DND-41 (cell line): ENCODE measurements around the gene VARS1.
A peak's percentile ranks its signal among the peaks of the same experiment; 100 is the strongest.
"Not testable (repeated sequence)": the region's sequence is repeated elsewhere in the genome, so short reads cannot be mapped to it uniquely, and the experiment has no call there.

Experiments used
- ATAC-seq: fragments of 200-7000 bp; cut with Tn5 transposase; 3 replicates; pipeline ENCODE4 v1.9.1; 2021; ENCODE audit warnings: low read depth; ENCODE audit not compliant: insufficient read depth
- DNase-seq: peaks from one replicate; pipeline ENCODE4 v3.0.0-alpha.2; 2020
- H2AFZ ChIP-seq: 2 replicates; pipeline ENCODE4 v1.6.0; 2012; ENCODE audit warnings: low read depth, low read length
- H3K27ac ChIP-seq: 2 replicates; pipeline ENCODE4 v1.5.1; 2012; ENCODE audit warnings: low read length, inconsistent platforms
- H3K27me3 ChIP-seq: fragments of 200-600 bp; sonication (generic); 2 replicates; pipeline ENCODE4 v1.6.0; 2012; ENCODE audit warnings: low read length, mild to moderate bottlenecking, inconsistent platforms; ENCODE audit not compliant: insufficient read depth, poor library complexity
- H3K36me3 ChIP-seq: 2 replicates; pipeline ENCODE4 v1.5.1; 2012; ENCODE audit warnings: low read length, inconsistent platforms; ENCODE audit not compliant: insufficient read depth
- H3K4me1 ChIP-seq: 2 replicates; pipeline ENCODE4 v1.5.1; 2012; ENCODE audit warnings: mild to moderate bottlenecking, low read length; ENCODE audit not compliant: insufficient read depth
- H3K4me2 ChIP-seq: 2 replicates; pipeline ENCODE4 v1.6.0; 2012; ENCODE audit warnings: mild to moderate bottlenecking, moderate library complexity, low read length, inconsistent platforms; ENCODE audit not compliant: insufficient read depth
- H3K4me3 ChIP-seq, 2 experiments: fragments of 200-600 bp in 1 of 2; shearing (Covaris generic) in 1 of 2; 2 replicates each; pipeline ENCODE4 v1.5.1; 2012 to 2016; ENCODE audit warnings: inconsistent platforms in 2 of 2, low read length in 2 of 2, mild to moderate bottlenecking in 2 of 2, low read depth in 1 of 2, moderate library complexity in 1 of 2
- H3K79me2 ChIP-seq: 2 replicates; pipeline ENCODE4 v1.6.0; 2012; ENCODE audit warnings: low read length, inconsistent platforms; ENCODE audit not compliant: insufficient read depth
- H3K9ac ChIP-seq: 2 replicates; pipeline ENCODE4 v1.6.0; 2012; ENCODE audit warnings: low read depth, mild to moderate bottlenecking, inconsistent platforms, low read length, moderate library complexity
- H3K9me3 ChIP-seq: 2 replicates; pipeline ENCODE4 v1.5.1; 2012; ENCODE audit warnings: low read length, moderate library complexity, mild to moderate bottlenecking, inconsistent platforms; ENCODE audit not compliant: insufficient read depth, severe bottlenecking
- H4K20me1 ChIP-seq: 2 replicates; pipeline ENCODE4 v1.6.0; 2012; ENCODE audit warnings: low read length; ENCODE audit not compliant: insufficient read depth
- EZH2 ChIP-seq: IDR thresholded peaks from 3 replicates; pipeline ENCODE4 v1.6.1; 2012; ENCODE audit warnings: borderline replicate concordance, low read depth, mild to moderate bottlenecking, moderate library complexity, low read length, inconsistent platforms; ENCODE audit not compliant: severe bottlenecking
- TF ChIP-seq, protein P1 (sequence below): IDR thresholded peaks from 2 replicates; pipeline ENCODE4 v1.5.1; 2012; ENCODE audit warnings: borderline replicate concordance, low read length, moderate library complexity, mild to moderate bottlenecking; ENCODE audit not compliant: poor library complexity, severe bottlenecking; ENCODE audit errors: extremely low read depth

VARS1 gene

GRCh38 chr6:31794866-31795615, 511 bp downstream of the VARS1 start:
- Histone ChIP-seq H3K4me1 (peaks cover 40% of the 10 kb centered on the region), H4K20me1 (no peaks in the 10 kb centered on the region), H3K9ac (peak overlapping the region; percentile 93), H3K27ac (peak overlapping the region; percentile 93), H3K79me2 (peaks cover 45% of the 10 kb centered on the region), H3K9me3 (no peaks in the 10 kb centered on the region), H3K27me3 (no peaks in the 10 kb centered on the region), H3K36me3 (peaks cover 52% of the 10 kb centered on the region), H3K4me3 (peak overlapping the region; percentile 97 to 99), H2AFZ (peak overlapping the region; percentile 92), H3K4me2 (peak overlapping the region; percentile 94)
- peak; percentile 35 for ATAC-seq
- no peak for TF ChIP-seq EZH2
- TF ChIP-seq, protein P1, sequence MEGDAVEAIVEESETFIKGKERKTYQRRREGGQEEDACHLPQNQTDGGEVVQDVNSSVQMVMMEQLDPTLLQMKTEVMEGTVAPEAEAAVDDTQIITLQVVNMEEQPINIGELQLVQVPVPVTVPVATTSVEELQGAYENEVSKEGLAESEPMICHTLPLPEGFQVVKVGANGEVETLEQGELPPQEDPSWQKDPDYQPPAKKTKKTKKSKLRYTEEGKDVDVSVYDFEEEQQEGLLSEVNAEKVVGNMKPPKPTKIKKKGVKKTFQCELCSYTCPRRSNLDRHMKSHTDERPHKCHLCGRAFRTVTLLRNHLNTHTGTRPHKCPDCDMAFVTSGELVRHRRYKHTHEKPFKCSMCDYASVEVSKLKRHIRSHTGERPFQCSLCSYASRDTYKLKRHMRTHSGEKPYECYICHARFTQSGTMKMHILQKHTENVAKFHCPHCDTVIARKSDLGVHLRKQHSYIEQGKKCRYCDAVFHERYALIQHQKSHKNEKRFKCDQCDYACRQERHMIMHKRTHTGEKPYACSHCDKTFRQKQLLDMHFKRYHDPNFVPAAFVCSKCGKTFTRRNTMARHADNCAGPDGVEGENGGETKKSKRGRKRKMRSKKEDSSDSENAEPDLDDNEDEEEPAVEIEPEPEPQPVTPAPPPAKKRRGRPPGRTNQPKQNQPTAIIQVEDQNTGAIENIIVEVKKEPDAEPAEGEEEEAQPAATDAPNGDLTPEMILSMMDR = no peak
- DNase-seq = peak; percentile 32

- peaks cover 44% of the 10 kb centered on the region for H3K79me2 ChIP-seq
- peak overlapping the region; percentile 94 for H3K4me2 ChIP-seq
- peak overlapping the region; percentile 92 for H2AFZ ChIP-seq
- H3K9ac ChIP-seq = peak overlapping the region; percentile 93
- no peaks in the 10 kb centered on the region; the same call in 1 of the 2 replicates for H4K20me1 ChIP-seq
- peaks cover 53% of the 10 kb centered on the region for H3K36me3 ChIP-seq
- H3K27me3 ChIP-seq = no peaks in the 10 kb centered on the region
- ATAC-seq = 0 out of 3 replicates have a peak, but pooled peaks have one; percentile 22
- H3K27ac ChIP-seq = peak overlapping the region; percentile 93
- H3K9me3 ChIP-seq = no peaks in the 10 kb centered on the region
- TF ChIP-seq, protein P1 = no peak
- no peak for TF ChIP-seq EZH2
- H3K4me1 ChIP-seq = peaks cover 40% of the 10 kb centered on the region
- peak overlapping the region; percentile 97 to 99 for H3K4me3 ChIP-seq
- no peak for DNase-seq
Observed at GRCh38 chr6:31794294-31794865, 1.2 kb downstream of the VARS1 start.

- not testable (repeated sequence) for H4K20me1 ChIP-seq, ATAC-seq, H2AFZ ChIP-seq, H3K9me3 ChIP-seq, H3K27me3 ChIP-seq, DNase-seq
- H3K4me1 ChIP-seq = peaks cover 40% of the 10 kb centered on the region
- peak overlapping the region; percentile 93 for H3K27ac ChIP-seq
- peak overlapping the region; percentile 93 for H3K9ac ChIP-seq
- H3K36me3 ChIP-seq = peaks cover 53% of the 10 kb centered on the region
- H3K4me3 ChIP-seq = peak overlapping the region; percentile 97 to 99; a peak in 3 of 4 replicates
- peaks cover 44% of the 10 kb centered on the region for H3K79me2 ChIP-seq
- H3K4me2 ChIP-seq = peak overlapping the region; percentile 94
Observed at GRCh38 chr6:31793927-31794245, 1.7 kb downstream of the VARS1 start.

- H3K27ac ChIP-seq = no peak overlapping the region
- peaks cover 40% of the 10 kb centered on the region for H3K4me1 ChIP-seq
Observed at GRCh38 chr6:31792761-31793171, 2.8 kb downstream of the VARS1 start.

More at GRCh38 chr6:31792761-31793171, 2.8 kb downstream of the VARS1 start:
- Histone ChIP-seq H3K27me3 (no peaks in the 10 kb centered on the region), H4K20me1 (no peaks in the 10 kb centered on the region; the same call in 1 of the 2 replicates), H3K36me3 (peaks cover 50% of the 10 kb centered on the region), H3K4me2 (0 out of 2 replicates have a peak overlapping the region, but pooled peaks have one; percentile 15), H3K4me3 (no peak overlapping the region), H3K9me3 (no peaks in the 10 kb centered on the region), H3K79me2 (peaks cover 44% of the 10 kb centered on the region), H3K9ac (no peak overlapping the region), H2AFZ (no peak overlapping the region)
- ATAC-seq (no peak), DNase-seq (no peak)
- TF ChIP-seq, protein P1 = no peak
- TF ChIP-seq EZH2 = no peak
